Smooth muscle cell (in vitro differentiated cells): Measurements from ENCODE around the gene MED13. TPM values are rescaled to one million over a fixed set of nuclear protein-coding genes. Genes with fewer than 3 reads are reported as not detected.
A peak's percentile ranks its signal among the peaks of the same experiment; 100 is the strongest.

Experiments used
- DNase-seq: peaks from one replicate; lab custom pipeline; 2025; ENCODE audit not compliant: unreplicated experiment; lab: John Stamatoyannopoulos, UW
- H2AFZ ChIP-seq: fragments of 200-600 bp; sonication (generic); 2 replicates; pipeline ENCODE4 v1.6.0; 2016; ENCODE audit warnings: antibody characterized with exemption, low read depth, mild to moderate bottlenecking
- H3F3A ChIP-seq: fragments of 200-600 bp; sonication (generic); 2 replicates; pipeline ENCODE4 v1.6.0; 2017; ENCODE audit warnings: antibody characterized with exemption, low read depth
- H3K27ac ChIP-seq: fragments of 200-600 bp; sonication (generic); 2 replicates; pipeline ENCODE4 v1.5.1; 2016; ENCODE audit warnings: low read depth, mild to moderate bottlenecking
- H3K27me3 ChIP-seq: fragments of 200-600 bp; sonication (generic); 2 replicates; pipeline ENCODE4 v1.6.1; 2016; ENCODE audit warnings: low read depth, mild to moderate bottlenecking
- H3K36me3 ChIP-seq: fragments of 200-600 bp; sonication (generic); 2 replicates; pipeline ENCODE4 v1.5.1; 2016; ENCODE audit warnings: low read depth
- H3K4me1 ChIP-seq: fragments of 200-600 bp; sonication (generic); 2 replicates; pipeline ENCODE4 v1.5.1; 2016; ENCODE audit warnings: low read depth
- H3K4me2 ChIP-seq: fragments of 200-600 bp; sonication (generic); 2 replicates; pipeline ENCODE4 v1.6.0; 2016; ENCODE audit warnings: mild to moderate bottlenecking
- H3K4me3 ChIP-seq: fragments of 200-600 bp; sonication (generic); 2 replicates; pipeline ENCODE4 v1.5.1; 2016; ENCODE audit warnings: mild to moderate bottlenecking
- H3K79me2 ChIP-seq: fragments of 200-600 bp; sonication (generic); 2 replicates; pipeline ENCODE4 v1.6.0; 2016; ENCODE audit warnings: low read depth, mild to moderate bottlenecking
- H3K9ac ChIP-seq: fragments of 200-600 bp; sonication (generic); 2 replicates; pipeline ENCODE4 v1.6.0; 2016; ENCODE audit warnings: low read depth
- H3K9me3 ChIP-seq: fragments of 200-600 bp; sonication (generic); replicated peaks from 2 replicates; pipeline ENCODE4 v1.5.1; 2016; ENCODE audit warnings: low read depth
- H4K20me1 ChIP-seq: fragments of 200-600 bp; sonication (generic); 2 replicates; pipeline ENCODE4 v1.6.0; 2016; ENCODE audit warnings: low read depth
- WGBS: methylation state at CpG from one replicate; pipeline ENCODE4 v1.1.7; 2016; ENCODE audit warnings: low lambda C conversion rate; 5-methylcytosine and 5-hydroxymethylcytosine counted together
- polyA plus RNA-seq: library from polyadenylated mRNA; unstranded; fragments of >200 nt; fragmentation: Nextera tagmentation; extraction: Ambion mirVana; gene quantifications from 2 replicates; pipeline ENCODE4 v1.2.1, GENCODE V29; 2016
- total RNA-seq: library from RNA; depleted of rRNA; stranded (reverse); fragments of >200 nt; gene quantifications from 2 replicates; pipeline ENCODE4 v1.2.3, GENCODE V29; 2014
- TF ChIP-seq, protein P1 (sequence below): fragments of 200-600 bp; sonication (generic); IDR thresholded peaks from 2 replicates; pipeline ENCODE4 v1.5.1; 2017; ENCODE audit warnings: borderline replicate concordance, mild to moderate bottlenecking, antibody characterized with exemption; ENCODE audit not compliant: insufficient read depth, poor library complexity, severe bottlenecking

The MED13 gene
- total and polyA plus RNA-seq, 2 experiments from 2014 or later: 3.2 to 50.0 TPM

DNA sequence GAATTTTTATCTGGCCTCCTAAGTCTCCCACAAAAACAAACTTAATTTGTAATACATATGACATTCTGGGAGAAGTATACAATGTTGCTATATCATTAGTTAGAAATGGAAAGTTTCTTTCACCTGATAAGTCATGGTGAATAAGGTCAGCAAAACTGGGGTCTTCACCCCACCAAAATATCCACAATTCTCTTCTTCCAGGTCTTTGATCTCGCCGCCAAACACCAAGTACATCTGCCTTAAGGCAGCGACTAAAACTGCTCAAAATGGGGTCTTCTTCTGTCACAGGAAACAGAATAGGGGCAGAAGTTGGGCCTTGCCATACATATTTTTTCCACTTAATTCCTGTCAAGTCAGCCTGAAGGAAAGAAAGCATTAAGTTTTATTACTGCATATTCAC, 2.1 kb downstream of the MED13 start:
- peaks cover 71% of the 10 kb centered on the region for H3K79me2 ChIP-seq
- H3K27me3 ChIP-seq: no peaks in the 10 kb centered on the region
- peaks cover 70% of the 10 kb centered on the region for H4K20me1 ChIP-seq
- no peaks in the 10 kb centered on the region for H3F3A ChIP-seq
- H3K4me1 ChIP-seq: peaks cover 26% of the 10 kb centered on the region
- H3K27ac ChIP-seq: peak overlapping the region; percentile 100
- H3K36me3 ChIP-seq: no peaks in the 10 kb centered on the region
- H3K9me3 ChIP-seq: no peaks in the 10 kb centered on the region
- no peak for DNase-seq
- TF ChIP-seq, protein P1, sequence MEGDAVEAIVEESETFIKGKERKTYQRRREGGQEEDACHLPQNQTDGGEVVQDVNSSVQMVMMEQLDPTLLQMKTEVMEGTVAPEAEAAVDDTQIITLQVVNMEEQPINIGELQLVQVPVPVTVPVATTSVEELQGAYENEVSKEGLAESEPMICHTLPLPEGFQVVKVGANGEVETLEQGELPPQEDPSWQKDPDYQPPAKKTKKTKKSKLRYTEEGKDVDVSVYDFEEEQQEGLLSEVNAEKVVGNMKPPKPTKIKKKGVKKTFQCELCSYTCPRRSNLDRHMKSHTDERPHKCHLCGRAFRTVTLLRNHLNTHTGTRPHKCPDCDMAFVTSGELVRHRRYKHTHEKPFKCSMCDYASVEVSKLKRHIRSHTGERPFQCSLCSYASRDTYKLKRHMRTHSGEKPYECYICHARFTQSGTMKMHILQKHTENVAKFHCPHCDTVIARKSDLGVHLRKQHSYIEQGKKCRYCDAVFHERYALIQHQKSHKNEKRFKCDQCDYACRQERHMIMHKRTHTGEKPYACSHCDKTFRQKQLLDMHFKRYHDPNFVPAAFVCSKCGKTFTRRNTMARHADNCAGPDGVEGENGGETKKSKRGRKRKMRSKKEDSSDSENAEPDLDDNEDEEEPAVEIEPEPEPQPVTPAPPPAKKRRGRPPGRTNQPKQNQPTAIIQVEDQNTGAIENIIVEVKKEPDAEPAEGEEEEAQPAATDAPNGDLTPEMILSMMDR: no peak
- no peak overlapping the region for H2AFZ ChIP-seq
- peak overlapping the region; percentile 99 for H3K9ac ChIP-seq
- WGBS: 81% methylated on average over 3 of the region's 3 CpGs
- peak overlapping the region; percentile 97 for H3K4me3 ChIP-seq
- peak overlapping the region; percentile 98 for H3K4me2 ChIP-seq

DNA sequence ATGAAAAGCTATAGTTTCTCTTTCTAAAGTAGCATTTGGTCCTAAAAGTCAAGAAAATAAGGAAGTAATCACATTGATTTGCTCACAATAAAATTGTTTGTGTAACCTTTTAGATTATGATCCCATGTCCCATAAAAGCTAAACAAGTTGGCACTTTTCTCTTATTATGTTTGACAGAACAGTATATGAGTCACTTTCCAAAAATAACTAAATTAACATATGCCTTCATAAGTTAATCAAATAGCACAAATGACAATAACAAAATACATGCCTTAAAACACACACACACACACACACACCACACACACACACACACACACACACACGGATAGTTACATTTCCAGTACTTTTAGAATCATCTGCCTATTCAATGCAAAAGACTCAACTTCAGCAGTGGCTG, 2.8 kb downstream of the MED13 start:
- Histone ChIP-seq H4K20me1 (peaks cover 76% of the 10 kb centered on the region), H3K9me3 (no peaks in the 10 kb centered on the region), H3K36me3 (no peaks in the 10 kb centered on the region), H3K79me2 (peaks cover 78% of the 10 kb centered on the region), H3K27ac (peak overlapping the region; percentile 100), H2AFZ (no peak overlapping the region), H3K4me3 (peak overlapping the region; percentile 97), H3F3A (no peaks in the 10 kb centered on the region), H3K4me1 (peaks cover 26% of the 10 kb centered on the region), H3K4me2 (peak overlapping the region; percentile 98), H3K9ac (no peak overlapping the region), H3K27me3 (no peaks in the 10 kb centered on the region)
- WGBS: 62% methylated on average over 1 of the region's 1 CpG
- TF ChIP-seq, protein P1: no peak
- no peak for DNase-seq

DNA sequence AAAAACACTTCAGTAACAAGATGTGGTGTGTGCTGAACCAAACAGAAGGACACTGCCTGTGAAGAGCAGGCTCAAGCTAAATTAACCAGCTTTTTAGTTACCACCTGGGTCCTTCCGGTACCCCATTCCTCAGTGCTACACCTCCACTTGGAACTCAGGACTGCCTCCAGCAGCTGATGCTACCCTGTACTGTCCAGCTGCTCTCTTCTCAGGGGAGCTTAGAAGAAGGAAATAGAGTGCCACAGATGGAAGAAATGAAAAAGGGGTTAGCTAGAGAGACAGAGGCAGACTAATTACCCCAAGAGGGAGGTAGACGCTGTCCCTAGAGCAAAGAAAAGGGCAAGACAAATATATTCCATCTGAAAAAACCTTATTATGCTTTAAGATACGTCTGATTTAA, 5.7 kb downstream of the MED13 start:
- peaks cover 100% of the 10 kb centered on the region for H3K79me2 ChIP-seq
- H3K4me3 ChIP-seq: no peak overlapping the region
- 89% methylated on average over 3 of the region's 3 CpGs for WGBS
- H3K36me3 ChIP-seq: no peaks in the 10 kb centered on the region
- H2AFZ ChIP-seq: no peak overlapping the region
- DNase-seq: no peak
- peaks cover 100% of the 10 kb centered on the region for H4K20me1 ChIP-seq
- TF ChIP-seq, protein P1: no peak
- H3K27ac ChIP-seq: no peak overlapping the region
- H3K27me3 ChIP-seq: no peaks in the 10 kb centered on the region
- H3K9ac ChIP-seq: no peak overlapping the region
- H3K9me3 ChIP-seq: no peaks in the 10 kb centered on the region
- H3F3A ChIP-seq: no peaks in the 10 kb centered on the region
- H3K4me1 ChIP-seq: peaks cover 26% of the 10 kb centered on the region
- H3K4me2 ChIP-seq: no peak overlapping the region

DNA sequence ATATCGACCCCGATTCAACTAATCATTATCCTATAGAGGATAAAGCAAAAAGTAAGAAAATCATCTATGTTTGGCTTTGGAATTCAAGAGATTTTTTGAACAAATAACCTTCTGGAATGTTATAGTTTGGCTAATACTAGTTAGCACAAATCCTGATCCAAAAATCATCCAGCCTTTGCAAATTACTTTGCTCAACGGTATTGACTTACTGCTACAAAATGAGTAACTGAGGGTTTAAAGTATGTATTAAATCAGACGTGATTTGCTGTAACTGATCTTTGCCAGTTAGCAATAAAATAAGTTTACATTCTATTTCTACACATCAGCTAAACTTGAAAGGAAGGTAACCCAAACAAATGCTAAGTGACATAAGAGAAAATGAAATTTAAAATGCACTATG, 6.5 kb downstream of the MED13 start:
- H3K4me3 ChIP-seq: no peak overlapping the region
- no peak overlapping the region for H3K9ac ChIP-seq
- H3K27me3 ChIP-seq: no peaks in the 10 kb centered on the region
- H3K36me3 ChIP-seq: no peaks in the 10 kb centered on the region
- peak overlapping the region; percentile 30 for H3K27ac ChIP-seq
- 91% methylated on average over 4 of the region's 4 CpGs for WGBS
- H3K9me3 ChIP-seq: no peaks in the 10 kb centered on the region
- no peak for DNase-seq
- H3F3A ChIP-seq: no peaks in the 10 kb centered on the region
- peaks cover 100% of the 10 kb centered on the region for H3K79me2 ChIP-seq
- no peak overlapping the region for H2AFZ ChIP-seq
- no peak overlapping the region for H3K4me2 ChIP-seq
- peaks cover 100% of the 10 kb centered on the region for H4K20me1 ChIP-seq
- H3K4me1 ChIP-seq: peaks cover 23% of the 10 kb centered on the region
- TF ChIP-seq, protein P1: no peak
